ENCODE results near the gene PCED1B.
"Not testable (repeated sequence)": the region's sequence is repeated elsewhere in the genome, so short reads cannot be mapped to it uniquely, and the experiment has no call there.

The PCED1B gene

GRCh38 chr12:47079468-47079980, at the start of gene PCED1B, which contains the start of gene AMIGO2:
Gene PCED1B, plus strand, starts transcription at chr12:47079621. Its CDS starts 155,443 bp downstream, at chr12:47235064.
Gene AMIGO2, minus strand, starts transcription at chr12:47079959. Its CDS starts 957 bp downstream, at chr12:47079002.
- DNase-seq = peak; percentile 18 to 68

- DNase-seq = no peak
Measured at GRCh38 chr12:47029903-47030302, 49.5 kb upstream of the PCED1B start.

- peak; percentile 2 to 56 for DNase-seq
Measured at GRCh38 chr12:47032644-47033043, 46.8 kb upstream of the PCED1B start.

- DNase-seq = no peak
Measured at GRCh38 chr12:47033081-47033480, 46.3 kb upstream of the PCED1B start.

GRCh38 chr12:47033789-47034555, 45.4 kb upstream of the PCED1B start:
- DNase-seq = no peak

GRCh38 chr12:47034661-47035060, 44.8 kb upstream of the PCED1B start:
- no peak for DNase-seq

- no peak for DNase-seq
Measured at GRCh38 chr12:47035484-47035883, 43.9 kb upstream of the PCED1B start.

- no peak for DNase-seq
Measured at GRCh38 chr12:47038270-47038748, 41.1 kb upstream of the PCED1B start.

GRCh38 chr12:47039079-47039478, 40.3 kb upstream of the PCED1B start:
- DNase-seq = no peak

- no peak for DNase-seq
Measured at GRCh38 chr12:47039756-47040155, 39.7 kb upstream of the PCED1B start.

GRCh38 chr12:47041327-47041726, 38.1 kb upstream of the PCED1B start:
- DNase-seq = no peak

- DNase-seq = no peak
Measured at GRCh38 chr12:47048541-47048940, 30.9 kb upstream of the PCED1B start.

- DNase-seq = not testable (repeated sequence)
Measured at GRCh38 chr12:47051291-47051690, 28.1 kb upstream of the PCED1B start.

GRCh38 chr12:47052274-47052673, 27.1 kb upstream of the PCED1B start:
- no peak for DNase-seq

GRCh38 chr12:47053961-47054360, 25.5 kb upstream of the PCED1B start:
- DNase-seq = no peak

- no peak for DNase-seq
Measured at GRCh38 chr12:47054659-47055058, 24.8 kb upstream of the PCED1B start.

- DNase-seq = not testable (repeated sequence)
Measured at GRCh38 chr12:47055856-47056255, 23.6 kb upstream of the PCED1B start.

GRCh38 chr12:47056944-47057343, 22.5 kb upstream of the PCED1B start:
- not testable (repeated sequence) for DNase-seq

- not testable (repeated sequence) for DNase-seq
Measured at GRCh38 chr12:47058640-47059039, 20.8 kb upstream of the PCED1B start.

GRCh38 chr12:47065546-47065945, 13.9 kb upstream of the PCED1B start:
- no peak for DNase-seq

GRCh38 chr12:47066278-47067025, 13.0 kb upstream of the PCED1B start:
- DNase-seq = no peak

- no peak for DNase-seq
Measured at GRCh38 chr12:47067176-47067575, 12.2 kb upstream of the PCED1B start.

- DNase-seq = peak; percentile 1 to 15
Measured at GRCh38 chr12:47067771-47068431, 11.5 kb upstream of the PCED1B start.
